ENCODE data around the gene ELL.

- TF ChIP-seq CTCF (IDR thresholded peaks at IDR 0.05) (peak in 1 of 4 experiments; percentile 12), POLR2AphosphoS5 (IDR thresholded peaks at IDR 0.05) (no peak), POLR2A (IDR thresholded peaks at IDR 0.05) (no peak)
Observed at GRCh38 chr19:18488403-18488723, 33.5 kb downstream of the ELL start.
